T-helper 1 cell (primary cell): ENCODE measurements around the gene ACBD4.
A peak's percentile ranks its signal among the peaks of the same experiment; 100 is the strongest.

Source experiments
- DNase-seq, 5 donors: peaks; one replicate each; pipeline ENCODE4 v3.0.0-alpha.2; 2012 to 2020

Gene ACBD4

DNA sequence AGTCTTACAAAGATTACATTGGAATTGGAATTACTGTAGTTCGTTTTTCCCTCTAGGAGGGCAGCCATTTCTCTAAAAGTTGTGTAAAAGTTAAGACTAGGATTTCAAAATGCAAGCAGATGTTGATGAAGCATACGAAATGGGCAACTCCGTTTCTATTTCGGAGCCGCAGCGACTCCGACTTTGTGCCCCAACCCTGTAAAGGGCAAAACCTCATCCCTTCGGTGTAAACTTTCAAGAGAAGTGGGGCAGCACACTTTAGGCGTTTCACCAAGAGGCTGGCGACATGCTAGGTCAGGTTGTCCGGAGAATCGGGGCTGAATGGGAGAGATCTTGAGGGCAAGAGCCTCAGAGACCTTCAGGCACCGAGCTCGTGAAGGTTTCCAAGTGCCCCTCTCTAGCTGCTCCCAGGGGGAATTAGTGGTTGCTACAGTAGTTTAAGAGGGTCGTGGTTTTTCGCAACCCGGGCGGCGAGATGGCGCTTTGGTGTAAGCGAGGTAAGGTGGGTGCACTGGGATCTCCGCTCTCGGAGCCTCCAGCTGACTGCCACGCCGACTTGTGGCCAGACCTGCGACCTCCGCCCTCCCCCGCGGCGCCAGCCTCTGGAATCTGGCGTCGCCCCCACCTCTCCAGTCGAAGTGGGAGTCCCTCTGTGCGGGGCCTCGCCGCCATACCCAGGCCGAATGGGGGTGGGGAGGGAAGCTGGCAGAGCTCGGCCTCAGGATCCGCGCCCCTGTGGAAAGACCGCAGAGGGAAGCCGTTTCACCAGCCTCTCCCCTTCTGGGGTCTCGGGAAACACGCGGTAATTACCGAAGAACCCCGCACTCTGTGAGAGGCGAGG, 25.2 kb downstream of the ACBD4 start:
- peak in 3 of 5 donors; percentile 41 to 55 (median 53) for DNase-seq

DNA sequence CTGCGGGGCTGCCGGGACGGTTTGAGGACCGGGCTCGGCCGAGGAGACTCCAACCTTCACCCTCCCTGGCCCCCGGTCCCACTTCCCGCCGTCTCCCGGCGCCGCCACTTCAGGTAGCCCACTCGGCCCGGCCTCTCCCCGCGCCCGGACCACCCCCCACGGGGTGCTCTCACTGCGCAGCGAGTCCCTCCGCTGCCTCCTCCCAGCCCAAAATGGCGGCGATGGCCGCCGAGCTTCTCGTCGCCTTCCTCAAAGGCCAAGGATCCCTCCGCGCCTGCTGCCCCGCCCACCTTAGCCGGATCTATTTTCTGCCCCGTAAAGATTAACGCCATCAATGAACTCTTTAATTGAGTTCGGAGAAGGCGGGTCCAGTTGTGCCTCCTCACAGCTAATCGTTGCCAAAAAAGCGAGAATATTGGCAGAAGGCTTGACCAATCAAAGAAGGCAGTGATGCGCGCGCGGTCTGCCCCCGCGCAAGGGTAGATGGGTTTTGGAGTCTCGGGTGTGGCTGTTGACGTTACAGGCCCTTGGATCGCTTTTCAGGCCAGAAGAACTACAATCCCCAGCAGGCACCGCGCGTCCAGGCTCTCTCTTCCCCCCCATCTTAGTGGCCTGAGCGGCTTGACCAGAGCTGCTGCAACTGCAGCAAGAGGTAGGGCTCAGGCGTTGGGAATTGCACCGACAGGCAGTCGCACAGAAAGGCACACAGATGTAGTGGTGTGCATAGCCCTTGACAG, 26.0 kb downstream of the ACBD4 start, which contains the start of gene HEXIM2:
TSS of gene HEXIM2 (plus strand) at position 588 of the 737 bp plus-strand sequence. CDS start 919 bp downstream, outside the sequence.
- peak; percentile 91 to 100 (median 96) for DNase-seq

DNA sequence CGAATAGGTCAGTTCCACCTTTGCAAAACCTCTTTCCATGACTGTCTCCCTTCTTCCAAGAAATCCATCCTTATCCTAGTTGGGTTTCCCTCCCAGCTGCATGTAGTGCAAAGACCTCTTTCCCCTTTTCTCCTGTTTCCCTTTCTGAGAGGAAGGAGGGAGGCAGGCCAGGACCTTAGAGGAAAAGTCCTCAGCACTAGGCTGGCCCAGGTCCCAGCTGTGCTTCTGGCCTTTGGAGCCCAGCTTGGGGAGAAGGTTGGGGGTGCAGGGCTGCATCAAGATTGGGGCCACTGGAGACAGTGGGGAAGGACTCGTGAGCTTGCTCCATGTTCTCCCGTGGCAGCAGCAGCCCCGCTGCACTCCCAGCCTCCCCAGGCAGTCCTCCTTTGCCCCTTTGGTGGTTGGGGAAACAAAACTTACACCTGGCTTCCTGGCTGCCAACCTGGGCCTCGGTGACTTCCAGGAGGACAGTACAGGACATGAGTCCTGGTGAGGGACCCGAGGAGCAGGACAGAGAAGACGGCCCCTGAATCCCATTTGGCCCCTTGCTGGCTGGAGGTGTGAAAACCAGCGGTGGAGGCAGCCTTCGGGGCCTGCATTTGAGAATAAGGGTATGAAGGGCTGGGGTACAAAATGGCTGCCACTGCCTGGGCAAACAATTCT, 26.7 kb downstream of the ACBD4 start:
- DNase-seq = no peak

DNA sequence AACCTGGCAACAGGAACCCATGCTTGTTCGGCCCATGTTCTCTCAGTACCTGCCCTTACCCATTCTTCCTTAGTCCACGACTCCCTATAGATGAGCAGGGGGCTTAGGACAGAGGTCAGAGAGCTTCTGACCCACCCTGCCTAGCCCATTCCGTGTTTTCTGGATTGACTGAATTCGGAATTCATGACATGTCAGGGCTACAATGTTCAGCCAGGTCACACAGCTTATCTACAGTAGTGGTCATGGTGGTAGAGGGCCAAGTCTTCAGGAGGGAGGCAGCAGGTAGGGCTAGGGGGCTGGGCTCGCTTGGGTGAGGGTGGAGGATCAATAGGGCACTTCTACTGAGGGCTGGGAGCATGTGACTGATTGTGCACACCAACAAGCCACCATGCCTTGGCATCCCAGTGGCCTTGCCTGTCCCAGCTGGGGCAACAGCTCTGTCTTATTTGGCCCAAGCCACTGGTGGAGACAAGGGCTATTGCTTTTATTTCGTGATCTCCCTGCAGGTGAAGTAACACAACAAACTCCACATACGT, 29.3 kb downstream of the ACBD4 start:
- DNase-seq = no peak

DNA sequence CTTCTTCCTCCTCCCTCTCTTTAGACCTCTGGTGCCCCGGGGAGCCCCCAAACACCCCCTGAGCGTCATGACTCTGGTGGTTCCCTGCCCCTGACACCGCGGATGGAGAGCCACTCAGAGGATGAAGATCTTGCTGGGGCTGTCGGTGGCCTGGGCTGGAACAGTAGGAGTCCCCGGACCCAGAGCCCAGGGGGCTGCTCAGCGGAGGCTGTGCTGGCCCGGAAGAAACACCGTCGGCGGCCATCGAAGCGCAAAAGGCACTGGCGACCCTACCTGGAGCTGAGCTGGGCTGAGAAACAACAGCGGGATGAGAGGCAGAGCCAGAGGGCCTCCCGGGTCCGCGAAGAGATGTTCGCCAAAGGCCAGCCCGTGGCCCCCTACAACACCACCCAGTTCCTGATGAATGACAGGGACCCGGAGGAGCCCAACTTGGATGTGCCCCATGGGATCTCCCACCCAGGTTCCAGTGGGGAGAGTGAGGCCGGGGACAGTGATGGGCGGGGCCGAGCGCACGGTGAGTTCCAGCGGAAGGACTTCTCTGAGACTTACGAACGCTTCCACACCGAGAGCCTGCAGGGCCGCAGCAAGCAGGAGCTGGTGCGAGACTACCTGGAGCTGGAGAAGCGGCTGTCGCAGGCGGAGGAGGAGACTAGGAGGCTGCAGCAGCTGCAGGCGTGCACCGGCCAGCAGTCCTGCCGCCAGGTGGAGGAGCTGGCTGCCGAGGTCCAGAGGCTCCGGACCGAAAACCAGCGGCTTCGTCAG, 33.7 kb downstream of the ACBD4 start:
- DNase-seq = no peak

DNA sequence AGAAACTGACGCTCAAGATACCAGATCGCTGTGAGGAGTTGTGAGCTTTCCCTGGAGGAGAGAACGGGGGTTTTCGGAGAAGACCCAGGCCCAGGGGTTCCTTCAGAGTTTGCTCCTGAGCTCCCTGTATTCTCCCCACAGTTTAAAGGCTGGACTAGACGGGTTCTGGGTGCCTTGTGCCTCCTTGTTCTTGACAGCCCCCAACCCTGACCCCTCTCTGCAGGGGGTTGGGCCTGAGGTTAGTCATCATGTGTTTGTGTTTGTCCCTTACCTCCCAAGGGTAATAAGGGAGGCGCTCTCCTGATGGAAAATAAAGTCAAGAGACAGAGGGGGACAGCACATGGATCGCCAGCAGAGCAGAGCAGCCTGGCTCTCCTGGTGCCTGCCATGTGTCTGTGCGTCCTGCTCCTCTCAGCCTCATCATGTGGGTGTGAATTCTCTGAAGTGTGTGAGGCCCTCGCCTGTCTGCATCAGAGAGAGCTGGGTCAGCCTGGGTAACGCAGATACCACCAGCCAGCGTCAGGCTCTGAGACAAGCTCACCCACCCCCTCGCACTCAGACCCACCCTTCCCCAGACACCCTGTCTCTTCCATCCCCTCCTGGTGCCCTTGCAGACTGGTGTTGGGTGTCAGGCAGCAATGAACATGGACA, 34.9 kb downstream of the ACBD4 start:
- DNase-seq = no peak

DNA sequence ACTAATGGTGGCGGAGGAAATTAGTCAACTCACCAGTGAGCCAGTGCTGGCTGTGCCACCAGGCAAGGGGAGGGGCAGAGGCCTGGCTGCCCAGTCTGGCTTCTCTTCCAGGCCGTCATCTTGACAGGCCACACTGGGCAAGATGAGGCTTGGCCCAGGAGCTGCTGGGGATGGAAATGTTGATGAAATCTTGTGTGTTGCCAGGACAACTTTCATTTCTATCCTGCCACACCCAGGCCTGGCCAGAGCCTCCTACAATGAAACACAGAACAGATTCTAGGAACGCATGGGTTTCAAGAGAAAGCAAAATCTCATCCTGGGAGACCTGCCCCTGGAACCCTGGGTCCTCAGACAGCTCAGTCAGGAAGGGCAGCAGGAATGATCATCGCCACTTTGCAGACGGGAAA, 35.4 kb downstream of the ACBD4 start:
- no peak for DNase-seq

DNA sequence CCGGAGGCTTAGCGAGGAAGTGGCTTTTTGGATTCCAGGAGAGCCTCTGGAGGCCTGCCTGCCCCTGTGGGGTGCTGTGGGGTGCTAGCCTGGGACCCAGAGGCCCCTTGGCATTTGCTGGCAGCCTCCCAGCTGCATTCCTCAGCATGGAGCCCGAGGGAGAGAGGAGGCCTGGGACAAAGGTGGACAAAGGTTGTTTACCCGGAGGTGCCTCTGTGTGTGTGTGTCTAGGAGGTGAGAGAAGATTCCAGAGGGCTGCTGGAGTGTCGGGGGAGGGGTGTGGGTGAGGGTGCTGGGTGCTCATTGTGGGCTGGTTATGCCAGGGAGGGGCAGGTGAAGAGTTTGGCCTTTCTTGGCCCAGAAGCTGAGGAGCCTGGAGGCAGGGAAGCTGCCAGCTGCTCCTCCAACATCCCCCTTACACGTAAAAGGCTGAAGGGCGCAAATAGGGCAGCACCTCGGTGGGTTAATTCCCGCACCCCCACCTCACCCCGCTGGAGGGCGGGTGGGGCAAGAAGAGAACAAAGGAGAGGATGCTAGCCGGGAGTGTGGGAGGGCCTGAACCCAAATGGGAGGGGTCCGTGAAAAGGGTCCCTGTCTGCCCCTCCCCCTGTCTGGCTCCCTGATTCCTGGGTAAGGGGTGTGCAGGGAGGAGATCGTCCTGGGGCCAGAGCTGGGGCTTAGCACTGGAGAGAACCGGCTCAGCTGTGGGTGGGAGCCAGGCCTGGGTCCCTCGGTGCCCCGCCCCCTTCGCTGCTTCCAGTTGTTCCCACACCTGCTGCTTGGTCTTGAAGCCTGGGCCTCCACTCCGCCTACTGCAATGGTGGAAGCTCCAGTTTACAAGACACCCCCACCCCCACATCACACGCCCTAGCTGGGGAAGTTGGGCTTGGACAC, 36.1 kb downstream of the ACBD4 start:
- no peak for DNase-seq

DNA sequence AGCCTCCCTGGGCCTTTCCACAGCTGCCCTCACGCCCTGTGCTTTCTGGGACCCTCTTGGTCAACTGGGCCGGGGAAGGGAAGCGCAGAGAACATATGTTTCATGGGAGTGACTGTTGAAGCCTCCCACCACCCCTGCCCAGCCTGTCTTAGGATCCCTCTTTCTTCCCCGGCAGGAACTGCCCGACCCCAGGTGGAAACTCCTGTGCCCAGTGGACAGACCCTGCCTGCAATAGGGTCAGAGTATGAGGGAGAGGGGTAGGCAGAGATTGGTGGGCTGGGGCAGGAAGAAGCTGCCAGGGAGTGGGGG, 36.7 kb downstream of the ACBD4 start:
- DNase-seq = no peak

DNA sequence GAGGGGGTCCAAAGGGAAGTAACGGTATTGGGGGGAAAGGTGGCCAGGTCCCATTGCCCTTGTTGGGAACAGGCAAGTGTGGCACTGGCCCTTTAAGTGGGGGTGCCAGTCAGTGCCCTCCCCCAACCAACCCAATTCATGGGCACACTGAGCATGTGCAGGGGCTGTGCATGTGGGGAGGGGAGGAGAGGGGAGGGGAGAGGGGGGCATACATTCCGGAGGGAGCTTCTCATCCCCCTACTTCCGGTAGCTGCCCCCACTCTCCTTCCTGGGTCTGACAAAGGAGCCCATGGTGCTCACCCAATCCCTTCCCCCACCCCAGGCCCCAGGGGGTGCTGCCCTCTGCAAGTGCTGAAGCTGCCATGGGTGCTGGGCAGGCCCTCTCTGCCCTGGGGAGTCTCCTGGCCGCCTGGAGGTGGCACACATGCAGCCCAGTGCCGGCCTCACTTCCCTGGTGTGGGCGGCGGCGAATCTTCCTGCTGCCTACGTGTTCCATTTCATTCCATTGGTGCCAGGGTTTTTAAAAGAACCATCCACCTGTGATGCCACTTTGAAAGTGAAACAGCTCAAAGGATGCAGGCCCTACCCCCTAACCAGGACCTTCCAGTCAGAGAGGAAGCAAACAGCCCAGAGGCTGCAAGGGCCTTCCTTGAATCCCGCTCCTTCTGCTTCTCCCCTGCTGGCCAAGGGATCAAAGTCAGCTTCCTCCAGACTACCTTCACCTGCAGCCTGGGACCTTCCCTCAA, 37.2 kb downstream of the ACBD4 start:
- DNase-seq = peak in 3 of 5 donors; percentile 19 to 61 (median 29)

DNA sequence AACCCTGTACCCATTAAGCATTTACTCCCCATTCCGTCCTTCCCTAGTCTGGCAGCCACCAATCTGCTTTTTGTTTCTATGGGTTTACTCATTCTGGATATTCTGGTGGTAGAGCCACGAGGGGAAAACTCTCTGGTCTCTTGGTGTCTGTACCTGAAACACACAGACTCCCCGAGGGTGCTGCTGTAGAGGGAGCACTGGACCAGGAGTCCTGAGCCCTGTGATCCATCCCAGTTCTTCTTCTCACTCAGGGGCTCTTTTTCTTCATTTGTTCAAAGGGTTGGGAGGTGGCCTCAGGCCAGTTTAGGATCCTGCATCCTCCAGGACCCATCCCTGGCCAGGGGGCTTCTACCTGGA, 40.2 kb downstream of the ACBD4 start:
- no peak for DNase-seq

DNA sequence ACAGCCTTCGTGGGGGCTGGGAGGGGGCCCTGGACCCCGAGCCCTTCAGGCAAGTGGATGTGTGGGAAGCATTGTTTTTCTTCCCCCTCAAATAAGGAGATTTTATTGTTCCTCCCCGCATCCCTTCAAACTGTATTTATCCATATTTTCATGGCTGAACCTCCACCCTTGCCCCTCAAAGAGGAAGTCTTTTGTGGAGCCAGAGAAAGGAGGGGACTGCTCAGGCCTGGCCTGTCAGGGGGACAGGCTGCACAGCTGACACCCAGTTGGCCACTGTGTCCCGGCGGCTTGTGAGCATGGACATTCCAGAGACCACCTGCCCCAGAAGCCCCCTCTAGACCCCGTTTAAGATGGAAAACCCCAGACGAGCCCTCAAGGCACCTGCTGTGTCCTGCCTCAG, 42.1 kb downstream of the ACBD4 start:
- no peak for DNase-seq

DNA sequence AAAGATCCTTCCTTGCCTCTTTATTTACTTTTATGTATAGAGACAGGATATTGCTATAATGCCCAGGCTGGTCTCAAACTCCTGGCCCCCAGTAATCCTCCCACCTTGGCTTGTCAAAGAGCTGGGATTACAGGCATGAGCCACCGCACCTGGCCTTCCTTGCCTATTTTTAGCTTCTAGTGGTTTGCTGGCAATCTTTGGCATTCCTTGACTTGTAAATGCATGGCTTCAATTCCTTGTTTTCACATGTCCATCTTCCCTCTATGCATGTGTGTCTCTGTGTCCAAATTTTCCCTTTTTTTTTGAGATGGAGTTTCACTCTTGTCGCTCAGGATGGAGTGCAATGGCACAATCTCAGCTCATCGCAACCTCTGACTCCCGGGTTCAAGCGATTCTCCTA, 48.7 kb downstream of the ACBD4 start:
- DNase-seq = no peak

DNA sequence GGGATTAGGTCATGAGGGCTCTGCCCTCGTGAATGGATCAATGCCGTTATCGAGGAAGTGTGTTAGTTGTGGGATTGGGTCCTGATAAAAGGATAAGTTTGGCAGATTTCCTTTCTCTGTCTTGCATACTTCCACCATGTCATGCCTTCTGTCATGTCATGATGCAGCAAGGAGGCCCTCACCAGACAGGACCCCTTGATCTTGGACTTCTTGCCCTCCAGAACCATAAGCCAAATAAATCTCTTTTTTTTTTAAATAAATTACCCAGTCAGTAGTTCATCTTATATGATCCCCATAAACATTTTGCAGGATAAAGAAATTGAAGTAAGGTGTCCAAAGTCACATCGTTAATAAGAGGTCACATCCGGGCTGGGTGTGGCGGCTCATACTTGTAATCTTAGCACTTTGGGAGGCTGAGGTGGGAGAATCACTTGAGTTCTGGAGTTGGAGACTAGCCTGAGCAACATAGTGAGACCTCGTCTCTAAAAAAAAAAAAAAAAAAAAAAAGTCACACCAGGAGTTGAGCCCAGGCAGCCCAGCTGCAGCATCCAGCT, 51.4 kb downstream of the ACBD4 start:
- DNase-seq = no peak

DNA sequence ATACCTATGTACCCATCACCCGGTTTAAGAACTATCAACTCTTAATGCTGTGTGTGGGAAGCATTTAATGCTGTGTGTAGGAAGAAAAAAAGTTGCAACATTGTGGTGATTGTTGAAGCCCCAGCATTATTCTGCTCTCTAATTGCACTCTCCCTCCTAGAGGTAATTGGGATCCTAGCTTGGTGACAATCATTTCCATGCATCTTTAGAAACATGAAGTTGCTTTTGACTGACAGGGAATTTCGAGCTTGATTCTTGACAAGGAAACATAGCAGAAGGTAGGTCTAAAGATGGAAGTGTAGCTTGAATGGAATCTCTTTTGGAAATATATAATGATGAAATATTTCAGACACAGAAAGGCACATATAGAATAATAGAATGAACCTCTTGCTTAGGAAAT, 53.5 kb downstream of the ACBD4 start:
- DNase-seq = no peak

DNA sequence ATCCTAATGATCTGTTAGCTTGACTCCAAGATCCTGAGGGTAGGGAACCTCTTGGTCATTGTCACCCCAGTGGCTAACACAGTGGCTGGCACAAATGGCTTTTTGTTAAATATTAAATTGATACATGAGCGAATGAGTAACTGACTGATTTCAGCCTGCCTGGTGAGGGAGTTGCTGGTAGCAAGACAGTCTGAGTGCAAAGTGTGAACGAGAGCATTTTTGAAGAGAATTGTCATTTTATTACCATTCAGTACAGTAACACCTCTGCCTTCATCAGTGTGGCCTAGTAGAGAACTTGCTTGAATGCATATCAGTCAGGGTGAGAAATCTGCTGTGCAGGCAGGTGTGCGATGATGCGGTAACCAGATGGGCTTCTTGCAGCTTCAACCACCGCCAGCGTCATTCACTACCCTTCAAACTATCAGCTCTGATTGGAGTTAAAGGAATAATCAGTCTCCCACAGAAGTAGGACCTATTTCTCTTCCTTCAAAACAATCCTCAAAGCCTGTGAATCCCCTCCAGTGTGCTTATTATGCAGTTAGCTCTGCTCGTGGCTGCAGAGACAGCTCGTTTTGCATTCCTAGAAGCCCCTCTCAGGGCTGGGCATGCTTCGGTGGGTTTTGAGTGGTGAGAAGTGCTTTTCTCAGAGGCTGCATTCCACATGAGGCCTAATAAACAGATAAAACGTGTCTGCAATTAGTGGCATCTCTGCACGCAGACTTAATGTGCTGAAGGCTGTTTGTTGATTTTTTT, 55.2 kb downstream of the ACBD4 start:
- DNase-seq = no peak
